ENCODE measurements around the gene FNIP2. TPM values are rescaled to one million over a fixed set of nuclear protein-coding genes. Genes with fewer than 3 reads are reported as not detected.

The FNIP2 gene
- total RNA-seq, 1 donor from 2014 or later, result 19.7 TPM

GRCh38 chr4:158760866-158761265 lies 8.0 kb upstream of the FNIP2 start:
- intact Hi-C loops (cut with micrococcal nuclease), result no loop called here

- intact Hi-C loops (cut with micrococcal nuclease), result no loop called here
These were observed 6.3 kb upstream of the FNIP2 start for GRCh38 chr4:158762553-158762952.

- intact Hi-C loops (cut with micrococcal nuclease), result no loop called here
These were observed 5.4 kb upstream of the FNIP2 start for GRCh38 chr4:158763462-158763861.

- intact Hi-C loops (cut with micrococcal nuclease), result no loop called here
These were observed 2.3 kb upstream of the FNIP2 start for GRCh38 chr4:158766434-158767044.

- intact Hi-C loops (cut with micrococcal nuclease), result no loop called here
These were observed 1.4 kb upstream of the FNIP2 start for GRCh38 chr4:158767451-158767850.

GRCh38 chr4:158769175-158769921 lies 522 bp downstream of the FNIP2 start:
- intact Hi-C loops (cut with micrococcal nuclease), result loop anchor here (1.0 to 2.0 kb wide), 7 partner anchors 9 to 437 kb away; partner anchors contain the start of genes PPID and RAPGEF2

GRCh38 chr4:158770671-158771070 lies 1.8 kb downstream of the FNIP2 start:
- intact Hi-C loops (cut with micrococcal nuclease), result no loop called here

GRCh38 chr4:158771776-158772175 lies 3.0 kb downstream of the FNIP2 start:
- intact Hi-C loops (cut with micrococcal nuclease), result no loop called here

GRCh38 chr4:158775091-158775651 lies 6.3 kb downstream of the FNIP2 start:
- intact Hi-C loops (cut with micrococcal nuclease), result no loop called here

- intact Hi-C loops (cut with micrococcal nuclease), result no loop called here
These were observed 7.3 kb downstream of the FNIP2 start for GRCh38 chr4:158776106-158776505.

- intact Hi-C loops (cut with micrococcal nuclease), result loop anchor here (1.0 to 2.0 kb wide), 3 partner anchors 8 to 73 kb away; partner anchors contain the start of gene FNIP2
These were observed 8.8 kb downstream of the FNIP2 start for GRCh38 chr4:158777423-158778155.

- intact Hi-C loops (cut with micrococcal nuclease), result loop anchor here (1.0 to 2.0 kb wide), 3 partner anchors 9 to 73 kb away; partner anchors contain the start of gene FNIP2
These were observed 9.4 kb downstream of the FNIP2 start for GRCh38 chr4:158778156-158778711.

- intact Hi-C loops (cut with micrococcal nuclease), result loop anchor here (1.0 to 2.0 kb wide), 3 partner anchors 9 to 72 kb away; partner anchors contain the start of gene FNIP2
These were observed 9.9 kb downstream of the FNIP2 start for GRCh38 chr4:158778712-158779111.

GRCh38 chr4:158781963-158782362 lies 13.1 kb downstream of the FNIP2 start:
- intact Hi-C loops (cut with micrococcal nuclease), result no loop called here

- intact Hi-C loops (cut with micrococcal nuclease), result no loop called here
These were observed 13.9 kb downstream of the FNIP2 start for GRCh38 chr4:158782551-158783360.

- intact Hi-C loops (cut with micrococcal nuclease), result no loop called here
These were observed 15.0 kb downstream of the FNIP2 start for GRCh38 chr4:158783785-158784184.

- intact Hi-C loops (cut with micrococcal nuclease), result no loop called here
These were observed 16.9 kb downstream of the FNIP2 start for GRCh38 chr4:158785718-158786117.

- intact Hi-C loops (cut with micrococcal nuclease), result no loop called here
These were observed 17.3 kb downstream of the FNIP2 start for GRCh38 chr4:158786121-158786601.

- intact Hi-C loops (cut with micrococcal nuclease), result no loop called here
These were observed 18.1 kb downstream of the FNIP2 start for GRCh38 chr4:158786955-158787354.

All from T-helper 1 cell treated with Interleukin-12 subunit alpha and Interleukin-12 subunit beta and Interleukin-4 antibody, amounts not matched to agents 30 ng/mL and 1 ng/mL, for 36 hours (primary cell).